GM12865 (cell line): ENCODE data around the gene SUSD1.

Experiments used
- DNase-seq: peaks from one replicate; pipeline ENCODE4 v3.0.0; 2010; ENCODE audit warnings: low read depth
- H3K4me3 ChIP-seq: 2 replicates; pipeline ENCODE4 v1.5.1; 2011; ENCODE audit warnings: mild to moderate bottlenecking, low read depth, low read length, control low read depth
- CTCF ChIP-seq: IDR thresholded peaks from 2 replicates; pipeline ENCODE4 v1.5.1; 2011; ENCODE audit warnings: low read length, control low read depth, low read depth, inconsistent platforms; ENCODE audit not compliant: insufficient read depth; ENCODE audit errors: missing control alignments

Gene SUSD1

GRCh38 chr9:112166176-112167140 is 8.6 kb downstream of the SUSD1 start:
- no peak overlapping the region for H3K4me3 ChIP-seq
- DNase-seq = no peak
- no peak for TF ChIP-seq CTCF

- DNase-seq = no peak
- H3K4me3 ChIP-seq = no peak overlapping the region
- no peak for TF ChIP-seq CTCF
These were observed 12.3 kb downstream of the SUSD1 start for GRCh38 chr9:112162621-112163413.

- no peak for TF ChIP-seq CTCF
- no peak overlapping the region for H3K4me3 ChIP-seq
- DNase-seq = no peak
These were observed 15.3 kb downstream of the SUSD1 start for GRCh38 chr9:112159781-112160180.

- TF ChIP-seq CTCF = no peak
- H3K4me3 ChIP-seq = no peak overlapping the region
- DNase-seq = no peak
These were observed 16.3 kb downstream of the SUSD1 start for GRCh38 chr9:112158656-112159367.

- no peak overlapping the region for H3K4me3 ChIP-seq
- no peak for TF ChIP-seq CTCF
- no peak for DNase-seq
These were observed 17.1 kb downstream of the SUSD1 start for GRCh38 chr9:112157961-112158360.

- DNase-seq = no peak
- no peak for TF ChIP-seq CTCF
These were observed 18.0 kb downstream of the SUSD1 start for GRCh38 chr9:112157087-112157486.

More at GRCh38 chr9:112157087-112157486, 18.0 kb downstream of the SUSD1 start:
- no peak overlapping the region for H3K4me3 ChIP-seq
